Stimulated activated CD8-positive, alpha-beta memory T cell treated with anti-CD3 and anti-CD28 coated beads, Interleukin-15, amount 100 ng/mL, for 1 hour (primary cell): ENCODE data around the gene MAP2K5.

Experiments used
- DNase-seq: peaks from one replicate; pipeline ENCODE4 v3.0.0-alpha.2; 2020; ENCODE audit warnings: low read depth

MAP2K5 gene

DNA sequence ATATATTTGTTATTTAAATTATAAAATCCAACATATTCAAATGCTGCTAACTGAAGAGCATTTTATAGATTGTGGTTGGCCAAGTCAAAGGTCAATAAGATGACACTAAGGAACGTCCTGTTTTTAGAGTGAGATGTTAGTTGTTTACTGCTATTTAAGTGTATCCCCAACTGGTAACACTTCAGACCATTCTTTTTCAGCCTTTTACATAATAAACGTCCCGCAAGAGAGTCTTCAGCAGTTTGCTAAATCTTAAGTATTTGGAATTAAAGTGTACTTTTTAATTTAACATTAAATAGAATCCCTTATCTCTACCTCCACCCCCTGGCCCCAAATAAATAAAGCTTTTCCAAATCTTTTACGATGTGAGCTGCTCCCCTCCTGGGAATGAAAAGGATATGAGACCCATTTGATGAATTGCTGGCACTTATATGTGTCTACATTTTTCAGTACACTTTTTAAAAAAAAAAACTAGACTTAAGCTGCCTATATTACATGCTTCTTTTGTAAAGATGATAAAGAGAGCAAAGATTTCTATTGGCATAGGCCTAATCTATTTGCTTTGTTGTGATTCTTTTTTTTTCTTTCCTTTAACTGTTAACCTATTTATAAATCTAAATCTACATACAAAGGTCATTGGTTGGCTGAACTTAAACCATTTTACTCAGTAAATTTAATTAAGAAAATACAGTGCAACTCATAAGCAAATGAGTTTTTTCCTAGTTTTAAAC, 181.0 kb downstream of the MAP2K5 start:
- DNase-seq = no peak

DNA sequence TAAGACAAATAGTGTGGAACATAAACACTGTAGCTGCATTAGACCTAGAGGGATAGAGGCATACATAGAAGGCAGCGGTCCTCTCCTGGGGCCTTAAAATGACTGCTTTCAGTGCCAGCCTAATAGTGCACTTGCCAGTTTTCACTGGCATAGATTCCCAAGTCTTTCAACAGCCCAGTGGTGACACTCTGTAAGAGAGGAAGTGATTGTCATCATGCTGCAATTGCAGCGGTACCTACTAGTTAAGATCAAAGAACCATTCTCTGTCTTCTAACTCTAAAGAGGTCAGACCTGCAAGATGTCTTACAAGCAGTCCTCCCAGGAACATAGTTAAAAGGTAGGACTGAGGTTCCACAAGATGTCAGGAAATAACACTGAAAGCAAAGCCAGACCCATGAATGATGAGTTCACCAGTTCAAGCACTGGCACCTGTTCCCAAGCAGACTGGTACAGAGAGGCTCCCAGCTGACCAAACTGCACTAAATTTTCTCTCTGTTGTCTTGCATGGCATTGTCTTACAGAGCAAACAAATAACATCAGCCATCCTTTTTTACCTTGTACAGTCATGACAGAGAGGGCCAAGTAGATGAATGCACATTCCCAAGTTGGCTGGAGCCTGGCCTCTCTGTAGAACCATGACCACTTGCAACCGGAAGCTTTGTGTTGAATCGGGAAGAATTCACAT, 182.3 kb downstream of the MAP2K5 start:
- DNase-seq = no peak

DNA sequence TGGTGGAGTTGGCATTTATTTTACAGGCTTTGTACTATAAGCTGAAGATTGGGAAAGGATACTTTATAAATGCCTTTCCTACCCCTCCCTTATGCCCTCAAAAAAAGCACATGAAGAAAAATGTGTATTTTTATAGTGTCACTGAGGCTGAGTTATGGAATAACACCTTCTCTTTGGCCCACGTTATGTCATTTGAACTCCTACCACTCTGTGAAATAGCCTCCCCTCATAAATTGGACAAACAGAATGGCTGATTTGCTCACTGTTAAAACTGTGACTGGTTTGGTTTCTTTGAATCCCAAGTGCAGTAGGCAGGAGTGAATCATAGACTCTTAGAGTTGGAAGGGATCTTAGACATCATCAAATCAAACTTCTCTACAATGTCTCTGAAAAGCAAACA, 187.6 kb downstream of the MAP2K5 start:
- no peak for DNase-seq

DNA sequence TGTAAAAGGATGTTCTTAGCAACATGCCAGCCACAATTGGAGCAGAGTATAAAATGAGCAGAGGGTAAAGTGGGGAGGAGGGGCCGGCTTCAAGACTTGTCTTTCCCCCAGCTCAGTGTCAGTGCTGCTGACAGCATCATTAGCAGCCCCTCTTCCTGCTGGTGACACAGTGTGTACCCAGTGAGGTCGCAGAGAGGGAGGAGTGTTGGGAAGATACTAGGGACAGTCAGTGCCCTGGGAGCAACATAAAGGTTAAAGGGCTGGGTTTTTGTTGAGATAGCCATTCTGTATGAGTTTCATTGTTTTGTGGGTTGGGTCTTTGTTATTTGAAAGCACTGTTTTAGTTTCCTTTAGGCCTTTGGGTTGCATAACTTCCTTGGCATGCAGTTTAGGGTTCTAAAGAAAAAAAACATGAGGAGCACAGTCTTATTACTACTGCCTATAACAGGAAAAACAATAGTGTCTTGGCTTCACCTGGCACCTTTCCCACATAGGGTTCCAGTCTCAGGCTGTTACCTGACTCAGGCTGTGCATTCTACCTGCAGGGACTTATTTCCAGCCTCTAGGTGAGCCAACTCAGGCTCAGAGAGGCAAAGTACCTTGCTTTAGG, 188.7 kb downstream of the MAP2K5 start:
- DNase-seq = no peak

DNA sequence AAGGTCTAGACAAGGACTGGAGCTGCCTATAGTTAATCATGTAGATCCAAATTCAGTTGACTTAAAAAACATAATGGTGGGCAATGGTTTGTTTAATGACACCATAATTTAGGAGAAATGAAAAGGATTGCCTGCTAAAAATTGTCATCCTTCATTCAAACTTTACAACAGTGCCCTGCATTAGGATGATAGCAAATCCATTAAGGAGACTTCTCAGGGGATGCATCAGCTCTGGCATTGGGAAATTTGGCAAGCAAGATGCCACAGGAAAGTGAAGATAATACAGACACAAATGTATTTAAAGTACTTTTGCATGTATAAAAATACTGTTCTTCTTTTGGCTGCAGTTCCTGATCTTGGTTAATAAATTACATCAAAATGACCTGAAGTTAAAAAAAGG, 189.7 kb downstream of the MAP2K5 start:
- DNase-seq = no peak

DNA sequence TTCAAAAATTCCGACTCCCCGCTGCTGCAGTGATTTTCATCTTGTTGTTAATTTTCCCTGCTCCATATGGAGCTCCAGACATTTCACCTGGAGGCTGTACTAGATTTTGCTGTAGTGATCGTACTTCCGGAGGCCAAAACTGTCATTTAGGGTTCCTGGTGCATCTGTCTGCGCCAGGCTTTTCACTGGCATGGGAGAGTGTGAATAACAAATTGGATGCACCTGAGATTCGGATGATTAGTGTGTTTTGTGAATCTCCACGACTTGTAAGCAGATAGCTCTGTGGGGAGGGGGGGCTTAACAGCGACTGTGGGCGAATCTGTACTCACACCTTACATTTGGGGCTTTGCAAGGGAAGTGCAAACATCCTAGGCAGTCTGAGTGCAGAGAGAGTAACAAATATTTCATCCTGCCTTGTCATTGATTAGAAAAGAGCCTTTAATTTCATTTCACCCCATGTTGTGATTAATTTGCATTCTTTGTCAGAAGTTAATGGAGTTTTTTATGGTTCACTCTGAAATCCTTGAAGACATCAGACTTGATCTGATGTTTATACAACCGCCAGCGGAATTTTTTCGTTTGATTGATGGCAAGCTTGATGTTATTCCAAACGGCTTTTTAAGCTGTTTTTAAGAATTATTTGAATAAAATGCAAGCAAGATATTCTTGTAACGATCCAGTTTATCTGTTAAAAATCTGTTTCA, 190.3 kb downstream of the MAP2K5 start:
- no peak for DNase-seq

DNA sequence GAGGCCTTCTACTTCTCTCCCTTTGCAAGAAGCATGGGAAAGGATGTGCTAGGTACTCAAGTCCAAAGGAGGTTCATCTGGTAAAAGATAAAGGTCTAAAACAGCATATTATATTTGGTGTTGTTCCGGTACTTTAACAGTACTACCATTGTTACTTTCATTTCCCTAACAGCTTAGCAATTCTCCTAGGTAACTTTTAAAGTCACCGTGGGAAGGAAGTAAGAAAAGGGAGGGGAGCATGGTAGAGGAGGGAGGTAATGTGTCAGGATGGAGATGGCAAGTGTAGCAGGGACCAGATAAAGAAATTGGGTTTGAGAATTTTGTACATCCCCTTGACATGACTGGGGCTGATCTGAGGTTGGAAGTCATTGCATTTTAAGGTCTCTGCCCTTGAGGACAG, 193.4 kb downstream of the MAP2K5 start:
- DNase-seq = no peak

DNA sequence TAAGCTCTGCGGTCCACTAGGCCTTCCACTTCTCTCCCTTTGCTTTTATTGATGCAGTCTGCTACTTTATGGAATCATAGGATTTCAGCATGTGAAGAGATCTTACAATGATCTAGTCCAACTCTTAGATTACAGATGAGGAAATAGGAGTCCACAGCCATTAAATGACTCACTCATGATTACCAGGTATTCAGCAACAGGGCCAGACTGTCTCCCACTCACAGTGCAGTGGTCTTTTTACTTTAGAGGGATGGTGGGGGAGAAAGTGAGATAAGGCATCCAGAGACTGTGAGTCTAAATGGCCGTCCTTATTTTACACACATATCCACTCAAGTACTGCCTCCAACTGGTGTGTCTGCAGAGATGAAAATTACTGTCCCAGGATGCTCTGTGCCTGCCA, 194.3 kb downstream of the MAP2K5 start:
- DNase-seq = no peak

DNA sequence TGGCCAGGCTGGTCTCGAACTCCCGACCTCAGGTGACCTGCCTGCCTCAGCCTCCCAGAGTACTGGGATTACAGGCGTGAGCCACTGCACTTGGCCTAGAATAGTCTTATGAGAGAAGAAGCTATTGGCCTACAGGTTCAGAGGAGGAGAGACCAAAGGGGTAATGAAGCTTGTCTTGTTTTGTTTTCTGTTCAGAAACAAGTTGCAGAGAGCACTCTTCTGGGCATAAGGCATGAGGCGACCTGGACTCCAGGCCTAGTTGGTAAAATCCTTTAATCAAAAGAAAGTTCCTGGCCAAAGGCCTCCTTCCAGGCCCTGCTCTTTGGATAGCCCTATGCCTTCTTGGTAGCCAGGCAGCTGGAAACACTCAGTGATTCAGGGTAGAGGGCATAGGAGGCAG, 195.6 kb downstream of the MAP2K5 start:
- DNase-seq = no peak

DNA sequence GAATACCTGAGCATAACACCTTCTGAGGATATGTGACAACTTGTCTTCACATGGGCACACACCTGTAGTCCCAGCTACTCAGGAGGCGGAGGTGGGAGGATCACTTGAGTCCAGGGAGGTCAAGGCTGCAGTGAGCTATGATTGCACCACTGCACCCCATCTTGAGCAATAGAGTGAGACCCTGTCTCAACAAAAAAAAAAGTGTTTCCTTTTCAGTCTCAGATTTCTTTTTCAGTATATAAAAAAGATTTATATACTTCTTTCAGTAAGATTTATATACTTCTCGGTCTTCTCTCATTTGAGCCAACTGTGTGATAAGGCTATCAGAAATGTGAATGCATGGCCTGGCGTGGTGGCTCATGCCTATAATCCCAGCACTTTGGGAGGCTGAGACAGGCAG, 197.9 kb downstream of the MAP2K5 start:
- no peak for DNase-seq

DNA sequence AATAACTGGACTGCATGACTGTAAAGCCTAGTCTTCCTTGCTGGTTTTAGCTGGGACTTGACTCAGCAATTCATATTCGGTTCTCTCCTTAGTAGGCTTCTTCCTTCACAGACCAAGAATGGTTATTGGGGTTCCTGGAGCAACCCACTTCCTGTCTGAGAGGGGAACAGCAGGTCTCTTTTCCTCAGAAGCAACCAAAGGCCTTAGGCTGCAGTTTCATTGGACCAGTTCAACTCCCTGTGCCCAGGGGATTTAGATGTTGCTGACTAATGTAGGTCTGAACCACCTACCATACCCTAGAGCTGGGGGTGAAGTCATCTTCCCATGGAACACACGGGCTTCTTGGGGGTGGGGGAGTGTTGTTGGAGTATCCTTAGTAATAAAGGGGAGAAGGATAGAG, 198.8 kb downstream of the MAP2K5 start:
- no peak for DNase-seq

DNA sequence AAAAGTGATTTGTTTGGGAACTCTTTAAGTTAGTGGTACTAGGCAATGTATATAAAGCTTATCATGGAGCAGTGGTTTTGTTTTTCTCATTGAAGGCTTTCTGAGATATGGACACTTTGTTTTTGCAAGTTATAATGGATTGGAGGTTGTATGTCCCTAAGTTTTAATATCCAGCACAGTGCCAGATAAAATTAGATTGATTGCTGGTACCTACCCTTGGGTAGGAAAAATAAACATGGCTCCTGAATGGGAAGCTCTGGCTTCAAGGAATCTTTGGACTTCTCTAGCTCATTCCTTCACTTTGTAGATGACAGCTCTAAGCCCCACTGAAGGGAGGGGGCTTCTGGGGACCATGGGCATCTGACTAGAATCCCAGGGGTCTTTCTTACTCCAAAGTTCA, 201.1 kb downstream of the MAP2K5 start:
- no peak for DNase-seq

DNA sequence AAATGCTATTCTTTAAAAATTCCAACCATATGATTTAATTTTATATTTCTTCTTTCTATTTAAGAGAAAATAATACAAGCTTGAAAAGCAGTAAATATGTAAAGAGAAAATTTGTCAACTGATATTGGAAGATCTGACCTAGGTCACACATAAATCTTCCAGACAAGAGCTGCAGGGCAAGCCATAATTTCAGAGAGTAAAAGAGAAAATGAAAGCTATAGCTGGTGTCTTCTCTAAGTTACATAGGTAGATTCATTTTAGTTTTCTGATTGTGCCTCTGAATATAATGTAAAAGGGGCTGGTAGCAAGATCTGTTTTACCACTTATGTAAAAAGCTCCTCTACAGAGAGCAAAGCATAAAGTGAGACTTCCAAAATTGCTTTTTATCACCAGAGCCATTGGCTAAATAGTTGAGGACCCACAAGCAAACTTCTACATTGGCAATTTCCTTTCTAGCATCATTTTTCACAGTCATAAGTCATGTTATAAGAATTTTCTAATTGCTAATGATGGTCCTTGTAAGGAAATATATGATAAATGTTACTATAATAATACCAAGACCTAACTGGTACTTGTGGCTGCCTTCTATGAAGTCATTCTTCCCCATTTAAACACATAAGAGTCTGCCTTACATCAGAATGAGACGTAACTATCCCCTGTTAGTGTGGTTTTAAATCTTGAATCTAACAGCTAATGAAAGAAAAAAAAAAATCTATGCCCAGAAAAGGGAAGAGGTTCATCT, 202.0 kb downstream of the MAP2K5 start:
- DNase-seq = no peak

DNA sequence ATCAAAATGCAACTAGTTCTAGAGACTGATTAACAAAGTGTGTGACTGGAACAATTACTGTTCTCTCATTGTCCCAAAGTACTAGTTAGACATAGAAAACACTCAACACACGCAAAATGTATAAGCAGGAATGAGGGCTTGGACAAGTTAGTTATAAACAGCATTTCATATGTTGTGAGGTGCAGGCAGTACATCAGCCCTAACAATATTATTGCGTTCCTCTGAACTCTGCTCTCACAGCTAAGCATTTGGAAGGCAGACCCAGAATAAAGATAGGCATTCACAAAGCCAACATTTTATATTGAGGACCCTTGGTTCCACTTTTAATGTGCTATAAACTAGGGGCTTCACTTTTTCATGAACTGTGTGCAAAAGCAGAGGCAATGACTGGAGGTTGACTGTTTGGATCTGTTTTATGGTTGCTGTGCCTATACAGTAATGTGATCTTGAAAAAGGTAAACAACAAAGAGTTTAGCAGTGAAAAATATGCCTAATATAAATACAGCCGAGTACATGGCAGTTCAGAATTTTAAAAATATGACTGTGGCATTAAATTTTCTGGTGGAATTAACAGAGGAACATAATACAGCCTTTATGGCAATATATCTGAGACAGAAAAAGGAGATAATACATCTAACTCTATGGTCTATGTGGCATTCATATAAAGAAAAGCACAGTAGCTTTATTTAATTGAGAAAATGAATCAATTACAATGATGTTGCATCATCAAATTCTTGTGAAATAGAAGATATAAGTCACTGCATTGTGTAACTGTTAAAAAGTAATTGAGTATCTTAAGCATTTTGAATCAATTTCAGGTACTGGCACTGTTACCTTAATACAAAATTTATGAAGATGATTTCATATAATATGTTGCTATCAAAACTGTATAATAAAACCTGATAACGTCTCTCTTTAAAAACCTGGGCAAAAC, 202.8 kb downstream of the MAP2K5 start:
- DNase-seq = no peak

DNA sequence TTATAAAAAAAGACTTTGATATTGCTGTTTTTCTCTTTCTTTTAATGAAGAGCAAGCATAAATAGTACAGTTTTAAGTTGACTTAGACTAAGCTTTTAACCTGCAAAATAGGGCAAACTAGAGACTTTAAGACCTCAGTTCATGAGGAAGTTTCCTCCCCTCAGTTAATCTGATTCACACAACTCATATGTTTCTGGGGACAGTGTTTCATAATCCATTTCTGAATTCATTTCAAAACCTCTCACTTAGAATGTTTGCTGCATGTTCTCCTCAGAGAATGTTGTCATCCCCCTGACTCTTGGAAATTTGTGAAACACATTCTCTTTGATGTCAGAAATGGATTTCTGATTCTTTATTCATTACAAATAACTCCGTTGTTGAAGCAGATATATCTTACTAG, 203.5 kb downstream of the MAP2K5 start:
- DNase-seq = no peak

DNA sequence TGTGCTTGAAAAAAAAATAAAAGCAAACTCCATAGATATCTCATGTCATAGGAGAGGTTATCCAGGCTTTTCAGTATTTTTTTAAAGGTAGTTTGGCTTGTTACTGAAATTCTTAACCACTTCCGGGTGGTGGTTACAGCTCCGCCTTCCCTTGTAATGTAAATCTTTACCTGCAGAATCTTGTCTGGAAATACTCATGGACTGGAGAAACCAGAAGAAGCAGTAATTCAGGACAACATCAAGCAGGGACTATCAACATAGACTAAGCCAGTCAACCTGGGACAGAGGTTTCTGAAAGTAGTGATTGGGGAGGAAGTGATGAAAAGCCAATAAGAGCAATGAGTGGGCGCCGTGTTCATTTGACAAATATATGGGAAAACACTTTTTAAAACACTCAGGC, 203.9 kb downstream of the MAP2K5 start:
- DNase-seq = no peak

DNA sequence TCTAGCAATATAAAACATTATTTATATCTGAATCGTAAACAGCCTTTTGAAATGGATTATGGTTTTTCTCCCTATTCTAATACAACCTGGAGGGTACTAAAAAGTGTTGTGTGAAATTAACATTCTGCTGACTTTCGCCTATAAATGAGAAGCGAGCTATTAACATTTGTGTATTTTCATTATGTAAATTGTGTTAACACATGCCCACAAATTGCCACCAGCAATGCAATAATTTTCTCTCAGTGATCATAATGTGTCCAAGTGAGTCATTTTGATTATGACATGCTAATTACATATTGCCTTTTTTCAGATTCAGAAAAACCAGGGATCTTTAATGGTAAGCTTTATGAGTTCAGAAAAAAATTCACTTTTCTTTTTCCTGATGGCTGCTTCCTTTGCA, 205.4 kb downstream of the MAP2K5 start:
- no peak for DNase-seq

DNA sequence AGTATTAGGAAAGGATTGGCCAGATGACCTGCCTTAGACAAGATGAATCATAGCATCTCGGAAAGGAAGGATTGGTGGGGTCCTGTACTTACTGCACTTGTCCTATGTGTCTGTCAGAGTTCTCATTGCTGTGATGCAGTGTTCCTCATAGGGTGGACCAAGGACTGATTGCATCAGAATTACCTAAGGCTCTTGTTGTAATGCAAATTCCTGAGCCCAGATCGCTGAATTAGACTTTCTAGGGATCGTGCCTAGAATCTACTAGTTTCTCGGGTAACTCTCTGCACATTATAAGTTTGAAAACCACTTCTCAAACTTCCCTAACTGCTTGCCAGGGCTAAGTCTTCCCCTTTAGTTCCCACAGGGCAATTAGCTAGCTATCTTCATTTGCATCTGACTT, 207.9 kb downstream of the MAP2K5 start:
- no peak for DNase-seq

DNA sequence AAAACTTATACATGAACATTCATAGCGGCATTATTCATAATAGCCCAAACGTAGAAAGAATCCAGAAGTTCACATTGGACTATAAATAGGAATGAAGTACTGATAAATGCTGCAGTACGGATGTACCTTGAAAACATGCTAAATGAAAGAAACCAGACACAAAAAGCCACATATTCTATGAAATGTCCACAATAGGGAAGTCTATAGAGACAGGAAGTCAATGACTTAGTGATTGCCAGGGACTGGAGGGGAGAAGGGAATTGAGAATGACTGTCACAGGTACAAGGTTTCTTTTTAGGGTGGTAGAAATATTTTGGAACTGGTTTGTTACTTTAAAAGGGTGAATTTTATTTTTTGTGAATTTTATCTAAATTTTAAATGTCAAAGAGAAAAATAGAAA, 211.4 kb downstream of the MAP2K5 start:
- DNase-seq = no peak

DNA sequence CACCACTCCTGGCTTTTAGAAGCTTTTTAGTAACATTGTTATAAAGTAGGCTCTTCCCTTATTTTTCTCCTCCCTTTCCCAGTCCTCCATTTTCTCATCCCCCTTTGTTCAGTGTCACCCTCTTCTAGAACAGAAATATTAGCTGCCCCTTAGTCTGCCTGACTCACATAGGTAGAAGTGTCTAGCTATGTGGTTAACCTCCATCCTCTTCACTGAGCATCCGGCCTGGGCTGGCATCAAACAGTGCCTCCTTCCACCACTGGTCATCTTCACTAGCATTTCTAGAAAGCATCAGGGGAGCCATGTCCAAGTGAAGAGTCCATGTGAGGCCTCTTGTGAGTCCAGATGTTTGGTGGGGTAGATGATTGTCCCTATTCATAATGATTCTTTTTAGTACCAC, 212.8 kb downstream of the MAP2K5 start:
- no peak for DNase-seq

DNA sequence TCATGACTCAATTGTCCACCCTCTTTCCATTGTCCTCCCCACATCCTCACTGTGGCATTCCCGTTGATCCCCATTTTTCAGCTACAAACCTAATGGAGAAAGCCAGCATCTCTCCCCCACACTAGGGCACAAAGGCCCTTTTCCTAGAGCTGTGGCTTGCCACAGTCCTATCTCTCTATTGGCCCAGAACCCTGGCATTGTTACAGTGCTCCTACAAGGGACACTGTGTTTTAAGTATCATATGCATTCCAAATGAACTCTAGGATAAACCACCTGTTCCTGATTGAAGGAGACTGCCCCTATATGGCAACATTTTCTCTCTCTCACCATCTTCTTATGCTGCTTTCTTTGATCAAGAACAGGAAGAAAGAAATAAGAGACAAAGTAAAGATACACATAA, 213.4 kb downstream of the MAP2K5 start:
- DNase-seq = no peak
